Measurements from ENCODE around the gene SYF2. TPM values are rescaled to one million over a fixed set of nuclear protein-coding genes. Genes with fewer than 3 reads are reported as not detected.

SYF2 gene
- total RNA-seq, 1 experiment from 2014 or later = 29.8 TPM

DNA sequence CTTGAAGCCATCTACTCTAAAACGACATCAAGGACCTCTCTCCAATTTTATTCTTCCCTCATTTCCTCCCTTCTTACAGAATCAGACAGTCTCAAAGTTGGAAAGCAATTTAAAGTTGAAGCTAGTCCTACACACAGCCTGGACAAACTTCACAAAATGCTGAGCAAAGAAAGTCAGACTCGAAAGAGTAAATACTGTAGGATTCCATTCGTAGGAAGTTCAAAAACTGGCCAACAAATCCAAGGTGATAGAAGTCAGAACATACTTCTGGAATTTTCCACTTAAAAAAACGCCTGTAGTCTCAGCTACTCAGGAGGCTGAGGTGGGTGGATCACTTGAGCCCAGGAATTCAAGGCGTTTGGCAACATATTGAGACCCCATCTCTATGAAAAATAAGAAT is 19.6 kb downstream of the SYF2 start:
- DNase-seq (no peak), ATAC-seq (no peak)
- no peak overlapping the region for H3K4me2 ChIP-seq (ENCODE audit: low read length)
- no peak overlapping the region for H3K27ac ChIP-seq (ENCODE audit: low read length)
- CTCF ChIA-PET = no interaction called here
- no peaks in the 10 kb centered on the region for H3K79me2 ChIP-seq (ENCODE audit: low read length)
- TF ChIP-seq EZH2 (IDR thresholded peaks at IDR 0.05; ENCODE audit: low read length, unreplicated experiment) = no peak
- no peaks in the 10 kb centered on the region for H3K9me2 ChIP-seq (replicated peaks; ENCODE audit: low read length)
- no peak overlapping the region for H3K4me3 ChIP-seq (ENCODE audit: low read length)
- intact Hi-C loops (cut with micrococcal nuclease) = no loop called here
- H3K9ac ChIP-seq (ENCODE audit: low read length) = no peak overlapping the region
- H4K20me1 ChIP-seq (ENCODE audit: low read length) = no peaks in the 10 kb centered on the region
- no peaks in the 10 kb centered on the region for H3K9me3 ChIP-seq (ENCODE audit: low read length)
- H3F3A ChIP-seq (ENCODE audit: low read length, unreplicated experiment) = no peaks in the 10 kb centered on the region
- no peaks in the 10 kb centered on the region for H3K27me3 ChIP-seq (ENCODE audit: low read length)
- H3K36me3 ChIP-seq (ENCODE audit: low read depth, low read length) = no peaks in the 10 kb centered on the region
- no peak overlapping the region for H2AFZ ChIP-seq (ENCODE audit: low read length)
- POLR2A ChIA-PET (ENCODE audit: unreplicated experiment) = no interaction called here
- no peaks in the 10 kb centered on the region for H3K4me1 ChIP-seq (ENCODE audit: insufficient read depth, low read length)
- BruUV-seq (replicated peaks) = no TSS peak

DNA sequence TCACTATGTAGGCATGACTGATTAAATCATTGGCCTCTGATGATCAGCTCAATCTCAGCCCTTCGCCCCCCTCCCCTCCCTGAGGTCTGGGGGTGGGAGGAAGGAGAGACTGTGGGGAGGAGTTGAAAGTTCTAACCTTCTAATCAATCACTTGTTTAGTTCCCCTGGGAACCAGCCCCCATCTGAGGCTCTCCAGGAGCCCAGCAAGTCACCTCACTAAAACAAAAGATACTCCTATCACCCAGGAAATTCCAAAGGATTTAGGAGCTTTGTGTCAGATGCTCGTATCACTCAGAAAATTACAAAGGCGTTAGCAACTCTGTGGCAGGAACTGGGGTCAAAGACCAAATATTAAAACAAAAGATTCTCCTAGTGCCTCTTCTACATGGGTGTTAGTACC is 21.6 kb downstream of the SYF2 start:
- no TSS peak for BruUV-seq (replicated peaks)
- TF ChIP-seq CTCF (conservative IDR thresholded peaks at IDR 0.05; ENCODE audit: low read depth, low read length) = no peak
- no peak for TF ChIP-seq EZH2phosphoT487 (IDR thresholded peaks at IDR 0.05; ENCODE audit: borderline replicate concordance, low read length)
- TF ChIP-seq EZH2 (IDR thresholded peaks at IDR 0.05; ENCODE audit: low read length, unreplicated experiment) = no peak

GRCh38 chr1:25209516-25209915 is 22.8 kb downstream of the SYF2 start:
- Histone ChIP-seq H3K36me3 (ENCODE audit: low read depth, low read length) (no peaks in the 10 kb centered on the region), H3K27ac (ENCODE audit: low read length) (no peak overlapping the region), H3K4me2 (ENCODE audit: low read length) (no peak overlapping the region), H4K20me1 (ENCODE audit: low read length) (no peaks in the 10 kb centered on the region), H3K4me1 (ENCODE audit: insufficient read depth, low read length) (no peaks in the 10 kb centered on the region), H3K4me3 (ENCODE audit: low read length) (no peak overlapping the region), H3K9me2 (replicated peaks; ENCODE audit: low read length) (no peaks in the 10 kb centered on the region), H3K27me3 (ENCODE audit: low read length) (no peaks in the 10 kb centered on the region), H3K9ac (ENCODE audit: low read length) (no peak overlapping the region), H3K79me2 (ENCODE audit: low read length) (no peaks in the 10 kb centered on the region), H2AFZ (ENCODE audit: low read length) (no peak overlapping the region), H3K9me3 (ENCODE audit: low read length) (no peaks in the 10 kb centered on the region), H3F3A (ENCODE audit: low read length, unreplicated experiment) (no peaks in the 10 kb centered on the region)
- ChIA-PET POLR2A (ENCODE audit: unreplicated experiment) (no interaction called here), CTCF (no interaction called here)
- BruUV-seq (replicated peaks) = no TSS peak
- intact Hi-C loops (cut with micrococcal nuclease) = no loop called here
- ATAC-seq (no peak), DNase-seq (no peak)
- no peak for TF ChIP-seq EZH2phosphoT487 (IDR thresholded peaks at IDR 0.05; ENCODE audit: borderline replicate concordance, low read length)
- TF ChIP-seq CTCF (conservative IDR thresholded peaks at IDR 0.05; ENCODE audit: low read depth, low read length) = no peak
- TF ChIP-seq EZH2 (IDR thresholded peaks at IDR 0.05; ENCODE audit: low read length, unreplicated experiment) = no peak

More for the DNA sequence above, 21.6 kb downstream of the SYF2 start:
- H3K4me2 ChIP-seq (ENCODE audit: low read length) = no peak overlapping the region
- H3K27ac ChIP-seq (ENCODE audit: low read length) = no peak overlapping the region
- ChIA-PET CTCF (no interaction called here), POLR2A (ENCODE audit: unreplicated experiment) (no interaction called here)
- intact Hi-C loops (cut with micrococcal nuclease) = no loop called here
- DNase-seq = no peak
- H3K9ac ChIP-seq (ENCODE audit: low read length) = no peak overlapping the region
- H3K27me3 ChIP-seq (ENCODE audit: low read length) = no peaks in the 10 kb centered on the region
- no peaks in the 10 kb centered on the region for H3K9me3 ChIP-seq (ENCODE audit: low read length)
- H3K36me3 ChIP-seq (ENCODE audit: low read depth, low read length) = no peaks in the 10 kb centered on the region
- H2AFZ ChIP-seq (ENCODE audit: low read length) = no peak overlapping the region
- ATAC-seq = no peak
- H3K4me1 ChIP-seq (ENCODE audit: insufficient read depth, low read length) = no peaks in the 10 kb centered on the region
- H3K79me2 ChIP-seq (ENCODE audit: low read length) = no peaks in the 10 kb centered on the region
- H4K20me1 ChIP-seq (ENCODE audit: low read length) = no peaks in the 10 kb centered on the region
- no peak overlapping the region for H3K4me3 ChIP-seq (ENCODE audit: low read length)
- no peaks in the 10 kb centered on the region for H3F3A ChIP-seq (ENCODE audit: low read length, unreplicated experiment)
- no peaks in the 10 kb centered on the region for H3K9me2 ChIP-seq (replicated peaks; ENCODE audit: low read length)
